HG02642 (cell line): ENCODE results near the gene KLHDC7B.
"Not testable (repeated sequence)": the region's sequence is repeated elsewhere in the genome, so short reads cannot be mapped to it uniquely, and the experiment has no call there.

Experiments
- ATAC-seq: cut with Tn5 transposase; IDR thresholded peaks from one replicate; pipeline ENCODE4 v1.9.1; 2021; ENCODE audit warnings: mild to moderate bottlenecking; ENCODE audit not compliant: unreplicated experiment, poor library complexity

Gene KLHDC7B

GRCh38 chr22:50528682-50529415, 16.9 kb upstream of the KLHDC7B start:
- ATAC-seq: no peak

- ATAC-seq: no peak
Measured at GRCh38 chr22:50529416-50529896, 16.2 kb upstream of the KLHDC7B start.

- peak; percentile 25 for ATAC-seq
Measured at GRCh38 chr22:50529897-50530579, 15.7 kb upstream of the KLHDC7B start, which contains the start of gene TYMP. TYMP (minus strand) TSS chr22:50530012; CDS start chr22:50529709, 303 bp downstream.

- peak; percentile 0 for ATAC-seq
Measured at GRCh38 chr22:50530580-50530876, 15.2 kb upstream of the KLHDC7B start.

- peak; percentile 20 for ATAC-seq
Measured at GRCh38 chr22:50530877-50531545, 14.7 kb upstream of the KLHDC7B start.

GRCh38 chr22:50531546-50531961, 14.1 kb upstream of the KLHDC7B start:
- peak; percentile 30 for ATAC-seq

GRCh38 chr22:50531962-50532674, 13.6 kb upstream of the KLHDC7B start:
- ATAC-seq: no peak

- ATAC-seq: no peak
Measured at GRCh38 chr22:50532824-50533796, 12.6 kb upstream of the KLHDC7B start.

- not testable (repeated sequence) for ATAC-seq
Measured at GRCh38 chr22:50533856-50534711, 11.6 kb upstream of the KLHDC7B start.

GRCh38 chr22:50535113-50535512, 10.6 kb upstream of the KLHDC7B start:
- no peak for ATAC-seq

GRCh38 chr22:50536226-50536625, 9.5 kb upstream of the KLHDC7B start:
- no peak for ATAC-seq

GRCh38 chr22:50537765-50538164, 7.9 kb upstream of the KLHDC7B start:
- no peak for ATAC-seq

- ATAC-seq: no peak
Measured at GRCh38 chr22:50540381-50540780, 5.3 kb upstream of the KLHDC7B start.

- ATAC-seq: not testable (repeated sequence)
Measured at GRCh38 chr22:50541667-50542026, 4.1 kb upstream of the KLHDC7B start.

- ATAC-seq: no peak
Measured at GRCh38 chr22:50542416-50542927, 3.2 kb upstream of the KLHDC7B start.

- ATAC-seq: no peak
Measured at GRCh38 chr22:50544078-50544745, 1.5 kb upstream of the KLHDC7B start.

GRCh38 chr22:50544746-50545253, 899 bp upstream of the KLHDC7B start:
- no peak for ATAC-seq
